HepG2 (cell line): ENCODE measurements around the gene COPE. TPM values are rescaled to one million over a fixed set of nuclear protein-coding genes. Genes with fewer than 3 reads are reported as not detected.

Source experiments
- BCL6 ChIP-seq: IDR thresholded peaks from 2 replicates; pipeline ENCODE4 v1.6.1; 2016; ENCODE audit warnings: missing genetic modification reagents, missing compliant biosample characterization
- CBFB ChIP-seq: sonication (generic); formaldehyde crosslinking; IDR thresholded peaks from 2 replicates; pipeline ENCODE4 v1.4.0; 2020; ENCODE audit warnings: missing genetic modification reagents
- CHD2 ChIP-seq: IDR thresholded peaks from 2 replicates; pipeline ENCODE4 v1.6.1; 2011; ENCODE audit warnings: low read depth, low read length, improper control_type of control experiment
- ETV5 ChIP-seq: IDR thresholded peaks from 2 replicates; pipeline ENCODE4 v1.6.1; 2018; ENCODE audit warnings: missing biosample characterization, missing genetic modification reagents, inconsistent platforms, borderline replicate concordance
- GATAD2A ChIP-seq: IDR thresholded peaks from 2 replicates; pipeline ENCODE4 v1.6.1; 2016
- HDAC6 ChIP-seq: fragments of 200-600 bp; sonication (generic); IDR thresholded peaks from 2 replicates; pipeline ENCODE4 v1.7.0; 2017; ENCODE audit warnings: mild to moderate bottlenecking, antibody characterized with exemption, low read length, low read depth
- HNRNPLL ChIP-seq: fragments of 200-400 bp; formaldehyde crosslinking; IDR thresholded peaks from 2 replicates; pipeline ENCODE4 v1.6.1; 2017; ENCODE audit warnings: mild to moderate bottlenecking, low read depth, low read length; ENCODE audit not compliant: poor library complexity, severe bottlenecking
- KAT2B ChIP-seq: fragments of 150-350 bp; IDR thresholded peaks from 2 replicates; pipeline ENCODE4 v1.6.1; 2014; ENCODE audit warnings: low read depth, low read length, borderline replicate concordance
- MXI1 ChIP-seq: IDR thresholded peaks from 3 replicates; pipeline ENCODE4 v1.6.1; 2012; ENCODE audit warnings: low read depth, low read length, inconsistent platforms, borderline replicate concordance
- PHB2 ChIP-seq: fragments of 450-650 bp; IDR thresholded peaks from 2 replicates; pipeline ENCODE4 v1.6.1; 2018; ENCODE audit not compliant: partially characterized antibody
- RELA ChIP-seq: sonication (generic); formaldehyde crosslinking; IDR thresholded peaks from 2 replicates; pipeline ENCODE4 v1.4.0; 2020; ENCODE audit warnings: missing genetic modification reagents
- RFXAP ChIP-seq: sonication (generic); formaldehyde crosslinking; IDR thresholded peaks from 2 replicates; pipeline ENCODE4 v1.4.0; 2020; ENCODE audit warnings: missing genetic modification reagents, borderline replicate concordance
- SATB2 ChIP-seq: sonication (generic); formaldehyde crosslinking; IDR thresholded peaks from 2 replicates; pipeline ENCODE4 v1.5.0; 2020; ENCODE audit warnings: missing genetic modification reagents
- XBP1 ChIP-seq: sonication (generic); formaldehyde crosslinking; IDR thresholded peaks from 2 replicates; pipeline ENCODE4 v1.5.0; 2020; ENCODE audit warnings: missing genetic modification reagents
- ZFX ChIP-seq: sonication (generic); formaldehyde crosslinking; IDR thresholded peaks from 2 replicates; pipeline ENCODE4 v1.4.0; 2020; ENCODE audit warnings: mild to moderate bottlenecking, low read depth, missing genetic modification reagents, moderate library complexity
- ZNF326 ChIP-seq: sonication (generic); formaldehyde crosslinking; IDR thresholded peaks from 2 replicates; pipeline ENCODE4 v1.4.0; 2020; ENCODE audit warnings: missing genetic modification reagents, borderline replicate concordance
- ZNF501 ChIP-seq: sonication (generic); formaldehyde crosslinking; IDR thresholded peaks from 2 replicates; pipeline ENCODE4 v1.5.1; 2020; ENCODE audit warnings: mild to moderate bottlenecking, moderate library complexity, missing genetic modification reagents
- ZNF556 ChIP-seq: sonication (generic); formaldehyde crosslinking; IDR thresholded peaks from 2 replicates; pipeline ENCODE4 v1.4.0; 2020; ENCODE audit warnings: mild to moderate bottlenecking, missing genetic modification reagents, borderline replicate concordance
- ZNF713 ChIP-seq: sonication (generic); formaldehyde crosslinking; IDR thresholded peaks from 2 replicates; pipeline ENCODE4 v1.4.0; 2020; ENCODE audit warnings: mild to moderate bottlenecking, missing genetic modification reagents
- ZNF75D ChIP-seq: sonication (generic); formaldehyde crosslinking; IDR thresholded peaks from 2 replicates; pipeline ENCODE4 v1.8.1; 2023; ENCODE audit warnings: missing genetic modification reagents, mild to moderate bottlenecking, borderline replicate concordance
- ZSCAN25 ChIP-seq: sonication (generic); formaldehyde crosslinking; IDR thresholded peaks from 2 replicates; pipeline ENCODE4 v1.8.0; 2022; ENCODE audit warnings: mild to moderate bottlenecking, missing genetic modification reagents
- polyA plus RNA-seq, 8 experiments: library from polyadenylated mRNA; depleted of rRNA in 3 of 8; stranded (reverse) in 7 of 8; unstranded in 1 of 8; fragments of >200 nt; fragmentation: Illumina TruSeq in 4 of 8; extraction: Trizol in 4 of 8; gene quantifications; 2 replicates each; pipeline versions ENCODE4 v1.2.1 to v1.2.3, GENCODE V29; 2011 to 2016; ENCODE audit warnings: low read depth in 4 of 8, missing spikeins in 1 of 8, mixed read lengths in 1 of 8; ENCODE audit not compliant: insufficient read depth in 1 of 8
- total RNA-seq, 5 experiments: library from RNA; depleted of rRNA; stranded (reverse); fragments of >200 nt; fragmentation: Illumina TruSeq; extraction: Trizol; gene quantifications; 2 replicates each; pipeline ENCODE4 v1.2.3, GENCODE V29; 2016; ENCODE audit warnings: low read depth in 1 of 5
- TF ChIP-seq, protein P1 (sequence below): sonication (generic); formaldehyde crosslinking; IDR thresholded peaks from 2 replicates; pipeline ENCODE4 v1.5.1; 2020; ENCODE audit warnings: mild to moderate bottlenecking, missing genetic modification reagents, moderate library complexity
- TF ChIP-seq, protein P2 (sequence below): IDR thresholded peaks from 2 replicates; pipeline ENCODE4 v1.6.1; 2016
- TF ChIP-seq, protein P3 (sequence below): IDR thresholded peaks from 2 replicates; pipeline ENCODE4 v1.6.1; 2018; ENCODE audit warnings: missing genetic modification reagents, mild to moderate bottlenecking, missing compliant biosample characterization
- TF ChIP-seq, protein P4 (sequence below): sonication (generic); formaldehyde crosslinking; IDR thresholded peaks from 2 replicates; pipeline ENCODE4 v1.4.0; 2020; ENCODE audit warnings: mild to moderate bottlenecking, missing genetic modification reagents

The COPE gene
- total and polyA plus RNA-seq, 2 of the 13 experiments (the other 11 are each of a cell fraction or from before 2014, with no cell fraction given): 189 to 205 TPM

DNA sequence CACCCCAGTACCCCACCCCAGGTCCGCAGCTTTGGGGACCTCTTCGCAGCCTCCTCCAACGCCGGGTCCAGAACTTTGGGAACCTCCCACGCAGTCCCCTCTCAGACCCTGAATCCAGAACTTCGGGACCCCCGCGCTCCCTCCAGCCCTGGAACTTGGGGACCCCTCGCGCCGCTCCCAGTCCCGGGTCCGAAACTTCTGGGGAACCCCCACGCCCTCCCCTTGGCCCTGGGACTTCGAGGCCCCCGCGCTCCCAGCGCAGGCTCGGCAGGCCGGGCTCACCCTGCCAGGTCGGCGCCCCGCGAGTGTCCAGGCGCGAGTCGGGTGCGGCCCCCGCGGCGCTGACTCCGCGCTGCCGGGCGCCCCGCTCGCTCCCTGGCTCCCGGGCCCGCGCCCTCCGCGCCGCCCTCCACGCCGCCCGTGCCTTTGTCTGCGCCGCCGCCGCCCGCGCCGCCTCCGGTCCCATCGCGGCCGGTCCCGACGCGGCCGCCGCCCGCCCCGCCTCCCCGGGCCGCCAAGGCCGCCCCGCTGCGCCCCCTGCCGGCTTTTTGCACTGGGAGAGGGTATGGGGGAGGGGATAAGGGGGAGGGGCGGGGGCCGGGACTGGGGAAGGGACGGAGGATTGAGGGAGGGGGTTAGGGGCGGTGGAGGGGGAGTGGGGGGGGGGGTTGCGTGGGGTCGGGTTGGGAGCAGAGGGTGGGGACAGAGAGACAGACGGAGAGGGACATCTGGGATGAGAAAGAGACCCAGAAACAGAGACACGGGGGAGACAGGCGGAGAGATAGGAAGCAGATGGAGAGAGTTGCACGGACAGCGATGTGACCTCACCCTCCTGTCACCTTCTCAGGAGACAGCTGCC is 21.8 kb upstream of the COPE start, which contains the start of gene HOMER3 (continued):
- TF ChIP-seq ZFX (CRISPR knock-in tag): peak; percentile 33; the same call in 1 of the 2 replicates
- TF ChIP-seq, protein P1, sequence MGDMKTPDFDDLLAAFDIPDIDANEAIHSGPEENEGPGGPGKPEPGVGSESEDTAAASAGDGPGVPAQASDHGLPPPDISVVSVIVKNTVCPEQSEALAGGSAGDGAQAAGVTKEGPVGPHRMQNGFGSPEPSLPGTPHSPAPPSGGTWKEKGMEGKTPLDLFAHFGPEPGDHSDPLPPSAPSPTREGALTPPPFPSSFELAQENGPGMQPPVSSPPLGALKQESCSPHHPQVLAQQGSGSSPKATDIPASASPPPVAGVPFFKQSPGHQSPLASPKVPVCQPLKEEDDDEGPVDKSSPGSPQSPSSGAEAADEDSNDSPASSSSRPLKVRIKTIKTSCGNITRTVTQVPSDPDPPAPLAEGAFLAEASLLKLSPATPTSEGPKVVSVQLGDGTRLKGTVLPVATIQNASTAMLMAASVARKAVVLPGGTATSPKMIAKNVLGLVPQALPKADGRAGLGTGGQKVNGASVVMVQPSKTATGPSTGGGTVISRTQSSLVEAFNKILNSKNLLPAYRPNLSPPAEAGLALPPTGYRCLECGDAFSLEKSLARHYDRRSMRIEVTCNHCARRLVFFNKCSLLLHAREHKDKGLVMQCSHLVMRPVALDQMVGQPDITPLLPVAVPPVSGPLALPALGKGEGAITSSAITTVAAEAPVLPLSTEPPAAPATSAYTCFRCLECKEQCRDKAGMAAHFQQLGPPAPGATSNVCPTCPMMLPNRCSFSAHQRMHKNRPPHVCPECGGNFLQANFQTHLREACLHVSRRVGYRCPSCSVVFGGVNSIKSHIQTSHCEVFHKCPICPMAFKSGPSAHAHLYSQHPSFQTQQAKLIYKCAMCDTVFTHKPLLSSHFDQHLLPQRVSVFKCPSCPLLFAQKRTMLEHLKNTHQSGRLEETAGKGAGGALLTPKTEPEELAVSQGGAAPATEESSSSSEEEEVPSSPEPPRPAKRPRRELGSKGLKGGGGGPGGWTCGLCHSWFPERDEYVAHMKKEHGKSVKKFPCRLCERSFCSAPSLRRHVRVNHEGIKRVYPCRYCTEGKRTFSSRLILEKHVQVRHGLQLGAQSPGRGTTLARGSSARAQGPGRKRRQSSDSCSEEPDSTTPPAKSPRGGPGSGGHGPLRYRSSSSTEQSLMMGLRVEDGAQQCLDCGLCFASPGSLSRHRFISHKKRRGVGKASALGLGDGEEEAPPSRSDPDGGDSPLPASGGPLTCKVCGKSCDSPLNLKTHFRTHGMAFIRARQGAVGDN (CRISPR knock-in tag): peak; percentile 21
- peak; percentile 60 for TF ChIP-seq HNRNPLL
- no peak for TF ChIP-seq RELA (CRISPR knock-in tag)
- TF ChIP-seq XBP1: no peak
- TF ChIP-seq SATB2 (CRISPR knock-in tag): no peak
- TF ChIP-seq, protein P2, sequence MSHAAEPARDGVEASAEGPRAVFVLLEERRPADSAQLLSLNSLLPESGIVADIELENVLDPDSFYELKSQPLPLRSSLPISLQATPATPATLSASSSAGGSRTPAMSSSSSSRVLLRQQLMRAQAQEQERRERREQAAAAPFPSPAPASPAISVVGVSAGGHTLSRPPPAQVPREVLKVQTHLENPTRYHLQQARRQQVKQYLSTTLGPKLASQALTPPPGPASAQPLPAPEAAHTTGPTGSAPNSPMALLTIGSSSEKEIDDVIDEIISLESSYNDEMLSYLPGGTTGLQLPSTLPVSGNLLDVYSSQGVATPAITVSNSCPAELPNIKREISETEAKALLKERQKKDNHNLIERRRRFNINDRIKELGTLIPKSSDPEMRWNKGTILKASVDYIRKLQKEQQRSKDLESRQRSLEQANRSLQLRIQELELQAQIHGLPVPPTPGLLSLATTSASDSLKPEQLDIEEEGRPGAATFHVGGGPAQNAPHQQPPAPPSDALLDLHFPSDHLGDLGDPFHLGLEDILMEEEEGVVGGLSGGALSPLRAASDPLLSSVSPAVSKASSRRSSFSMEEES (CRISPR knock-in tag): no peak
- no peak for TF ChIP-seq GATAD2A (CRISPR knock-in tag)
- TF ChIP-seq ZNF326 (CRISPR knock-in tag): no peak
- no peak for TF ChIP-seq RFXAP (CRISPR knock-in tag)
- no peak for TF ChIP-seq CHD2
- TF ChIP-seq PHB2: no peak
- no peak for TF ChIP-seq CBFB (CRISPR knock-in tag)
- no peak for TF ChIP-seq ZNF556 (CRISPR knock-in tag)
- no peak for TF ChIP-seq KAT2B
- no peak for TF ChIP-seq ETV5 (CRISPR knock-in tag)
- peak; percentile 31; the same call in 1 of the 2 replicates for TF ChIP-seq ZSCAN25 (CRISPR knock-in tag)
- TF ChIP-seq ZNF713: no peak
- TF ChIP-seq, protein P3, sequence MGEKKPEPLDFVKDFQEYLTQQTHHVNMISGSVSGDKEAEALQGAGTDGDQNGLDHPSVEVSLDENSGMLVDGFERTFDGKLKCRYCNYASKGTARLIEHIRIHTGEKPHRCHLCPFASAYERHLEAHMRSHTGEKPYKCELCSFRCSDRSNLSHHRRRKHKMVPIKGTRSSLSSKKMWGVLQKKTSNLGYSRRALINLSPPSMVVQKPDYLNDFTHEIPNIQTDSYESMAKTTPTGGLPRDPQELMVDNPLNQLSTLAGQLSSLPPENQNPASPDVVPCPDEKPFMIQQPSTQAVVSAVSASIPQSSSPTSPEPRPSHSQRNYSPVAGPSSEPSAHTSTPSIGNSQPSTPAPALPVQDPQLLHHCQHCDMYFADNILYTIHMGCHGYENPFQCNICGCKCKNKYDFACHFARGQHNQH (CRISPR knock-in tag): no peak
- no peak for TF ChIP-seq ZNF75D (CRISPR knock-in tag)
- TF ChIP-seq MXI1: 0 out of 3 replicates have a peak, but pooled peaks have one; percentile 21
- no peak for TF ChIP-seq HDAC6
- TF ChIP-seq, protein P4, sequence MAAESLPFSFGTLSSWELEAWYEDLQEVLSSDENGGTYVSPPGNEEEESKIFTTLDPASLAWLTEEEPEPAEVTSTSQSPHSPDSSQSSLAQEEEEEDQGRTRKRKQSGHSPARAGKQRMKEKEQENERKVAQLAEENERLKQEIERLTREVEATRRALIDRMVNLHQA (CRISPR knock-in tag): no peak
- TF ChIP-seq BCL6: no peak
- TF ChIP-seq ZNF501 (CRISPR knock-in tag): no peak
